GM12878 (cell line): ENCODE data around the gene ULBP2.

ENCODE experiments used
- ATF7 ChIP-seq: fragments of 450-650 bp; IDR thresholded peaks from 2 replicates; pipeline ENCODE4 v1.6.1; 2016; ENCODE audit warnings: low read depth, mild to moderate bottlenecking
- POLR2A ChIP-seq: IDR thresholded peaks from 2 replicates; pipeline ENCODE4 v1.6.1; 2011; ENCODE audit warnings: low read depth, mild to moderate bottlenecking, low read length
- TF ChIP-seq, protein P1 (sequence below): IDR thresholded peaks from 2 replicates; pipeline ENCODE4 v1.6.1; 2011; ENCODE audit warnings: low read depth, low read length, improper control_type of control experiment, borderline replicate concordance
- TF ChIP-seq, protein P2 (sequence below), 3 experiments: IDR thresholded peaks in 2 of 3; conservative IDR thresholded peaks in 1 of 3; 2 replicates each; pipeline ENCODE4 v1.5.1; 2011; ENCODE audit warnings: low read depth in 3 of 3, low read length in 3 of 3, mild to moderate bottlenecking in 3 of 3, control low read depth in 2 of 3, moderate library complexity in 2 of 3, inconsistent platforms in 1 of 3, mixed read lengths in 1 of 3; ENCODE audit not compliant: control insufficient read depth in 2 of 3, insufficient read depth in 1 of 3; ENCODE audit errors: extremely low read depth in 1 of 3
- TF ChIP-seq, protein P3 (sequence below): fragments of 450-650 bp; IDR thresholded peaks from 2 replicates; pipeline ENCODE4 v1.6.1; 2016; ENCODE audit warnings: mild to moderate bottlenecking, moderate library complexity, borderline replicate concordance

DNA sequence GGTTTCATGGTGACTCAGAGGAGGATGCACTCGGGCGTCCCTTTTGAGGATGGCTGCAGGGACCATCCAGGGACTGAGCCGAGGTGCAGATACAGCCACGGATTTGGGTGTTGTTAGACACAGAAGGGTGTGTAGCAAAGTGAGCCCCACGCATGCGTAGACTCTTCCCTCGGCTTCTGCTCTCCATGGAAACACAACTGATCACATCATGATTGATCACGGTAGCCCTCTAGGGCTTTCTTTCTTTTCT lies 21.3 kb downstream of the ULBP2 start:
- TF ChIP-seq POLR2A (no peak), ATF7 (no peak)
- TF ChIP-seq, protein P1, sequence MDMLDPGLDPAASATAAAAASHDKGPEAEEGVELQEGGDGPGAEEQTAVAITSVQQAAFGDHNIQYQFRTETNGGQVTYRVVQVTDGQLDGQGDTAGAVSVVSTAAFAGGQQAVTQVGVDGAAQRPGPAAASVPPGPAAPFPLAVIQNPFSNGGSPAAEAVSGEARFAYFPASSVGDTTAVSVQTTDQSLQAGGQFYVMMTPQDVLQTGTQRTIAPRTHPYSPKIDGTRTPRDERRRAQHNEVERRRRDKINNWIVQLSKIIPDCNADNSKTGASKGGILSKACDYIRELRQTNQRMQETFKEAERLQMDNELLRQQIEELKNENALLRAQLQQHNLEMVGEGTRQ = no peak
- TF ChIP-seq, protein P2, sequence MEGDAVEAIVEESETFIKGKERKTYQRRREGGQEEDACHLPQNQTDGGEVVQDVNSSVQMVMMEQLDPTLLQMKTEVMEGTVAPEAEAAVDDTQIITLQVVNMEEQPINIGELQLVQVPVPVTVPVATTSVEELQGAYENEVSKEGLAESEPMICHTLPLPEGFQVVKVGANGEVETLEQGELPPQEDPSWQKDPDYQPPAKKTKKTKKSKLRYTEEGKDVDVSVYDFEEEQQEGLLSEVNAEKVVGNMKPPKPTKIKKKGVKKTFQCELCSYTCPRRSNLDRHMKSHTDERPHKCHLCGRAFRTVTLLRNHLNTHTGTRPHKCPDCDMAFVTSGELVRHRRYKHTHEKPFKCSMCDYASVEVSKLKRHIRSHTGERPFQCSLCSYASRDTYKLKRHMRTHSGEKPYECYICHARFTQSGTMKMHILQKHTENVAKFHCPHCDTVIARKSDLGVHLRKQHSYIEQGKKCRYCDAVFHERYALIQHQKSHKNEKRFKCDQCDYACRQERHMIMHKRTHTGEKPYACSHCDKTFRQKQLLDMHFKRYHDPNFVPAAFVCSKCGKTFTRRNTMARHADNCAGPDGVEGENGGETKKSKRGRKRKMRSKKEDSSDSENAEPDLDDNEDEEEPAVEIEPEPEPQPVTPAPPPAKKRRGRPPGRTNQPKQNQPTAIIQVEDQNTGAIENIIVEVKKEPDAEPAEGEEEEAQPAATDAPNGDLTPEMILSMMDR (IDR thresholded peaks at IDR 0.05 in 2 of 3, conservative IDR thresholded peaks at IDR 0.05 in 1 of 3; ENCODE audit: control insufficient read depth in 2 of 3, extremely low read depth in 1 of 3, insufficient read depth in 1 of 3, low read depth in 3 of 3, low read length in 3 of 3) = no peak
- TF ChIP-seq, protein P3, sequence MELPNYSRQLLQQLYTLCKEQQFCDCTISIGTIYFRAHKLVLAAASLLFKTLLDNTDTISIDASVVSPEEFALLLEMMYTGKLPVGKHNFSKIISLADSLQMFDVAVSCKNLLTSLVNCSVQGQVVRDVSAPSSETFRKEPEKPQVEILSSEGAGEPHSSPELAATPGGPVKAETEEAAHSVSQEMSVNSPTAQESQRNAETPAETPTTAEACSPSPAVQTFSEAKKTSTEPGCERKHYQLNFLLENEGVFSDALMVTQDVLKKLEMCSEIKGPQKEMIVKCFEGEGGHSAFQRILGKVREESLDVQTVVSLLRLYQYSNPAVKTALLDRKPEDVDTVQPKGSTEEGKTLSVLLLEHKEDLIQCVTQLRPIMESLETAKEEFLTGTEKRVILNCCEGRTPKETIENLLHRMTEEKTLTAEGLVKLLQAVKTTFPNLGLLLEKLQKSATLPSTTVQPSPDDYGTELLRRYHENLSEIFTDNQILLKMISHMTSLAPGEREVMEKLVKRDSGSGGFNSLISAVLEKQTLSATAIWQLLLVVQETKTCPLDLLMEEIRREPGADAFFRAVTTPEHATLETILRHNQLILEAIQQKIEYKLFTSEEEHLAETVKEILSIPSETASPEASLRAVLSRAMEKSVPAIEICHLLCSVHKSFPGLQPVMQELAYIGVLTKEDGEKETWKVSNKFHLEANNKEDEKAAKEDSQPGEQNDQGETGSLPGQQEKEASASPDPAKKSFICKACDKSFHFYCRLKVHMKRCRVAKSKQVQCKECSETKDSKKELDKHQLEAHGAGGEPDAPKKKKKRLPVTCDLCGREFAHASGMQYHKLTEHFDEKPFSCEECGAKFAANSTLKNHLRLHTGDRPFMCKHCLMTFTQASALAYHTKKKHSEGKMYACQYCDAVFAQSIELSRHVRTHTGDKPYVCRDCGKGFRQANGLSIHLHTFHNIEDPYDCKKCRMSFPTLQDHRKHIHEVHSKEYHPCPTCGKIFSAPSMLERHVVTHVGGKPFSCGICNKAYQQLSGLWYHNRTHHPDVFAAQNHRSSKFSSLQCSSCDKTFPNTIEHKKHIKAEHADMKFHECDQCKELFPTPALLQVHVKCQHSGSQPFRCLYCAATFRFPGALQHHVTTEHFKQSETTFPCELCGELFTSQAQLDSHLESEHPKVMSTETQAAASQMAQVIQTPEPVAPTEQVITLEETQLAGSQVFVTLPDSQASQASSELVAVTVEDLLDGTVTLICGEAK = no peak
